ENCODE measurements around the gene PILRA. TPM values are rescaled to one million over a fixed set of nuclear protein-coding genes. Genes with fewer than 3 reads are reported as not detected.
"Not testable (repeated sequence)": the region's sequence is repeated elsewhere in the genome, so short reads cannot be mapped to it uniquely, and the experiment has no call there.

The PILRA gene
- total RNA-seq, 2 donors from 2014 or later = 1.2 to 3.1 TPM

GRCh38 chr7:100446040-100446439 is 72.8 kb downstream of the PILRA start:
- intact Hi-C loops (cut with DNase I) = no loop called here
- no peaks in the 10 kb centered on the region for H3K4me1 ChIP-seq
- H3K9me3 ChIP-seq = no peaks in the 10 kb centered on the region
- no peaks in the 10 kb centered on the region for H3K27me3 ChIP-seq
- H3K4me3 ChIP-seq = no peak overlapping the region
- no peak overlapping the region for H3K27ac ChIP-seq
- no peak overlapping the region for H3K9ac ChIP-seq (ENCODE audit: low read depth in 2 of 2, low read length in 2 of 2)
- H3K36me3 ChIP-seq = no peaks in the 10 kb centered on the region
- no peak for DNase-seq
- TF ChIP-seq CTCF (IDR thresholded peaks at IDR 0.05) = no peak

- H3K9me3 ChIP-seq; H3K9ac ChIP-seq (ENCODE audit: low read depth in 2 of 2, low read length in 2 of 2); H3K27me3 ChIP-seq; DNase-seq; H3K4me1 ChIP-seq; H3K27ac ChIP-seq; H3K4me3 ChIP-seq; H3K36me3 ChIP-seq; intact Hi-C loops (cut with DNase I): not testable (repeated sequence)
These were observed 74.1 kb downstream of the PILRA start for GRCh38 chr7:100447363-100447762.

GRCh38 chr7:100449190-100449795 is 76.0 kb downstream of the PILRA start:
- H3K9me3 ChIP-seq = no peaks in the 10 kb centered on the region
- H3K9ac ChIP-seq (ENCODE audit: low read depth in 2 of 2, low read length in 2 of 2) = no peak overlapping the region
- H3K4me3 ChIP-seq = no peak overlapping the region
- H3K36me3 ChIP-seq = no peaks in the 10 kb centered on the region
- no peak for DNase-seq
- no peaks in the 10 kb centered on the region for H3K27me3 ChIP-seq
- no peak overlapping the region for H3K27ac ChIP-seq
- no peaks in the 10 kb centered on the region for H3K4me1 ChIP-seq
- TF ChIP-seq CTCF (IDR thresholded peaks at IDR 0.05) = no peak
- intact Hi-C loops (cut with DNase I) = no loop called here

Other genes starting within 250 kb of the PILRA start
- 1 to 10 TPM; 1.9 to 4.1 TPM for gene MBLAC1, start 246.5 kb upstream of the PILRA start, total RNA-seq
- gene LAMTOR4, start 224.6 kb upstream of the PILRA start, total RNA-seq = 100 to 1,000 TPM; 230 to 268 TPM
- 10 to 100 TPM; 40.3 to 69.5 TPM for gene TRAPPC14, start 214.8 kb upstream of the PILRA start, total RNA-seq
- gene GAL3ST4, start 204.9 kb upstream of the PILRA start, total RNA-seq = 10 to 100 TPM in 1 of 2 donors, 1 to 10 TPM in 1; 5.2 to 11.6 TPM
- 1 to 10 TPM; 4.0 to 7.6 TPM for gene GPC2, start 196.1 kb upstream of the PILRA start, total RNA-seq
- gene STAG3, start 195.6 kb upstream of the PILRA start, total RNA-seq = 1 to 10 TPM; 1.4 to 3.8 TPM
- 1 to 10 TPM in 1 of 2 donors, under 1 TPM in 1; 0.53 to 1.4 TPM for gene PVRIG, start 153.5 kb upstream of the PILRA start, total RNA-seq
- not detected for gene SPDYE3, start 65.8 kb upstream of the PILRA start, total RNA-seq
- 10 to 100 TPM; 18.2 to 57.9 TPM for gene PILRB, start 15.4 kb upstream of the PILRA start, total RNA-seq
- 1 to 10 TPM; 1.1 to 1.3 TPM for gene ZCWPW1, start 55.2 kb downstream of the PILRA start, total RNA-seq
- gene MEPCE, start 56.3 kb downstream of the PILRA start, total RNA-seq = 10 to 100 TPM; 27.2 to 39.1 TPM
- 10 to 100 TPM; 38.8 to 50.5 TPM for gene PPP1R35, start 63.0 kb downstream of the PILRA start, total RNA-seq
- gene SPACDR, start 90.8 kb downstream of the PILRA start, total RNA-seq = under 1 TPM; 0.54 to 0.74 TPM
- 10 to 100 TPM; 56.1 to 56.3 TPM for gene TSC22D4, start 105.7 kb downstream of the PILRA start, total RNA-seq
- gene NYAP1, start 110.4 kb downstream of the PILRA start, total RNA-seq = under 1 TPM; 0.44 to 0.69 TPM
- 10 to 100 TPM; 81.3 to 97.4 TPM for gene AGFG2, start 165.7 kb downstream of the PILRA start, total RNA-seq
- 1 to 10 TPM in 1 of 2 donors, under 1 TPM in 1; 0.69 to 5.5 TPM for gene SAP25, start 200.4 kb downstream of the PILRA start, total RNA-seq
- gene LRCH4, start 212.6 kb downstream of the PILRA start, total RNA-seq = 10 to 100 TPM; 59.0 to 65.4 TPM
- gene FBXO24, start 212.8 kb downstream of the PILRA start, total RNA-seq = 1 to 10 TPM in 1 of 2 donors, under 1 TPM in 1; 0.21 to 1.8 TPM
- 10 to 100 TPM; 14.7 to 23.1 TPM for gene PCOLCE, start 228.9 kb downstream of the PILRA start, total RNA-seq
- 10 to 100 TPM; 15.1 to 16.9 TPM for gene MOSPD3, start 239.1 kb downstream of the PILRA start, total RNA-seq